HG03520 (cell line): ENCODE data around the gene ANKRD9.

Source experiments
- ATAC-seq: cut with Tn5 transposase; IDR thresholded peaks from one replicate; pipeline ENCODE4 v1.9.1; 2021; ENCODE audit warnings: mild to moderate bottlenecking, moderate library complexity; ENCODE audit not compliant: unreplicated experiment

ANKRD9 gene

DNA sequence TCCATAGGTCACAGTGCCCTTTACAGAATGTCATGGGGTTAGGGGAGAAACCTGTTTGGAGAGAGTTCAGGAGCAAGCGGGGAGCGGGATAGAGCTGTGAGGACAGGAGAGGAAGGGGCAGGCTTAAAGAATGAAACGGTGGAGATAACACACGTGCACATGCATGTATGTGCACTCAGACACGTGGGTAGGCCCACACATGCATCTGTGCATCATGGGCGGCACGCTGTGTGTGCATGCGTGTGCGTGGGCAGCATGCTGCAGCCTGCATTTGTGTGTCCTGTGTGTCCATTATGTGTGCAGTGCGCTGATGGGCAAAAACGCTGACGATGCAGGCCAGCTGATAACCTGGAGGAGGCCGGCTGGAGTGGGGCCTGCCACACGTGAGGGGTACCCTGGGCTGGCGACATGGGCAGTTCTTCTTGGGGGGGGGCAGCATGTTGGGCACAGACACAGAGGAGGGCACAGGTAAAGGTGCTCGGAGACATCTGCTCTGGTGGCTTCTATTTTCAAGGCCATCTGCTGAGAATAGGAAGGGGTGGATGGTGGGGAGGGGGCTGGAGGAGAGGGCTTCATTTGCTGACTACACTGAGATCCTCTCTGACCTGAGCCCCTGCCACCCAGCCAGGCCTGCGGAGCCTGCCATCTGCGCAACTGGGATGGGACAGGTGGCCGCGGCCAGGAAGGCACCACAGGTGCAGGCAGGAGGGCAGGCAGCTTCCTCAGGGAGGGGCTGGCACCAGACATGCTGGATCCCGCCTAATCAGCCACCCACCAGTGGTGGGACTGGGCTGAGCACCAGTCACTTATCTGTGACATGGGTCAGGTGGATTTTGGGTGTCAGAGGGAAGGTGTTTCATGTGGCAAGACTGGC is 4.6 kb upstream of the ANKRD9 start:
- no peak for ATAC-seq

DNA sequence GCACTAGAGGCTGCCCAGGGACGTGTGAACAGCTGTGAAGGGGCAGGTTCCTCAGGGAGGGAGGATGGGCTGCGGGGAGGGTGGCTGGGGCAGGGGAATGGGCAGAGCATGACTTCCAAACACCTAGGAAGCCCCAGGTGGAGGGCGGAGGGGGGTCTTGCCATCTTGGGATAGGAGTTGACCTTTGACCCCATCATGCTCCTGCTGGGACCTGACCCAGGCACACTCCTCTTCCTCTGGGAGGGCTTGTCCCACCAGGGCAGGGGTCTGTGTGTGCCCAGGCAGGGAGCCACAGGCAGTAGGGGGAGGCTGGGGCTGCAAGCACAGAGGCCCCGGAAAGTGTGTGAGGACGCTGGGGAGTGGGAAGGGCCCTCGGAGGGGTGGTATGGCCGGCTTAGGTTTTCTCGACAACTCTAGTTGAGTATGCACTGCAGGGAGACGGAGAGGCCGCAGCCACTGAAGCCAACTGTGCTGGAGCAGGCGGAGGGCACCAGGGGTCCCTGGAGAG is 3.3 kb upstream of the ANKRD9 start:
- no peak for ATAC-seq

DNA sequence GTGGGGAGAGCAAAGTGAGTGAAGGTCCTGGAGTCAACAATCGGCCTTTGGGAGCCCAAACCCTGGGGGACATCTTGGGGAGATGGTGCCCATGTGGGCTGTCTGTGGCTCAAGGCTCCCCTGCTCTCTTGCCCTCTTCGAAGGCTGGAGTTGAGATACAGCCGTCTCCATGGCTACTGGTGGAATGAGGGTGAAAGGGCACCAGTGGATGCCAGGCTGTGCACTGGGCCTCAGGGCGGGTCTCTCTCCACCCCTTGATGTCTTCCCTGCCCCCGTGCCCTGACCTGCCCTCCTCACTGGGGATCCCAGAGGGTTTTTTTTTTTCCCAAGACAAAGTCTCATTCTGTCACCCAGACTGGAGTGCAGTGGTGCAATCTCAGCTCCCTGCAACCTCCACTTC is 2.0 kb upstream of the ANKRD9 start:
- no peak for ATAC-seq

DNA sequence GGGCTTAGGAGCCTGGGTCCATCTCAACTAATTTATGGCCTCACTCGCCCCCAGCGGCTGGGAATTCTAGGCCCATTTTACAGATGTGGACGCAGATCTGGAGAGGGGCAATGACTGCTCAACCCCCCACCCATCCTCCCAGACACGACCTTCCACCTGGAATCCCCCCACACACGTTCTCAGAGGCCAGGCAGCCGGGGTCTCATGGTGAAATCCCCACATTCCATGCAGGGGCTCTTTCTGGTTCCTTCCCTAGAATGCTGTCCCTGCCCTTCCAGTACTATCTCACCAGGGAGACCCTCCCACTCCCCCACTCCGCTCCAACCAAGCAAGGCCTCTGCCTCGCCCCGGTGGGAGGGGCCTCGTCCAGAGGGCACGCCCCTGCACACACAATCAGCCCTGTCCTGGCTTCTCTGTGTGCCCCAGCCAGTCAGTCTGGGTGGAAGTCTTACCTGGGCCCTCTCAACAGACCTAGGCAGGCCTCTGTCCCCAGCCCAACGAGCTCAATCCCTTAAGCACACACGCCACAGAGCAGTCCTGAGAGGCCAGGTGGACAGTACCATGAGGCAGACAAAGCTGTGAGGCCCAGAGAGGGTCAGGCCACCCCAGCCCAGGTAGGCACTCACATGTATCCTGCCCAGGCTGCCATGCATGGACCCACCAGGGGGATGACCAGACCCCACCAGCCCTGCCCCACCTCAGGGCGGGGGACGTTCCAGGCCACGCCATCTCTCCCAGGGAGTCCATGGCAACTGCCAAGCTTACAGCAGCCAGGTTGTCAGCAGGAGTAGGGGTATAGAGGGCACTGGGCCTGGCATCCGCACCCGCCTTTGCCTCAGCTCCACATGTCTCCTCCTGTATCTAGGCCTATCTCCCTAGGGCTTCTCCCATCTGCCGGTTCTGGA is 1.3 kb upstream of the ANKRD9 start:
- ATAC-seq = no peak

DNA sequence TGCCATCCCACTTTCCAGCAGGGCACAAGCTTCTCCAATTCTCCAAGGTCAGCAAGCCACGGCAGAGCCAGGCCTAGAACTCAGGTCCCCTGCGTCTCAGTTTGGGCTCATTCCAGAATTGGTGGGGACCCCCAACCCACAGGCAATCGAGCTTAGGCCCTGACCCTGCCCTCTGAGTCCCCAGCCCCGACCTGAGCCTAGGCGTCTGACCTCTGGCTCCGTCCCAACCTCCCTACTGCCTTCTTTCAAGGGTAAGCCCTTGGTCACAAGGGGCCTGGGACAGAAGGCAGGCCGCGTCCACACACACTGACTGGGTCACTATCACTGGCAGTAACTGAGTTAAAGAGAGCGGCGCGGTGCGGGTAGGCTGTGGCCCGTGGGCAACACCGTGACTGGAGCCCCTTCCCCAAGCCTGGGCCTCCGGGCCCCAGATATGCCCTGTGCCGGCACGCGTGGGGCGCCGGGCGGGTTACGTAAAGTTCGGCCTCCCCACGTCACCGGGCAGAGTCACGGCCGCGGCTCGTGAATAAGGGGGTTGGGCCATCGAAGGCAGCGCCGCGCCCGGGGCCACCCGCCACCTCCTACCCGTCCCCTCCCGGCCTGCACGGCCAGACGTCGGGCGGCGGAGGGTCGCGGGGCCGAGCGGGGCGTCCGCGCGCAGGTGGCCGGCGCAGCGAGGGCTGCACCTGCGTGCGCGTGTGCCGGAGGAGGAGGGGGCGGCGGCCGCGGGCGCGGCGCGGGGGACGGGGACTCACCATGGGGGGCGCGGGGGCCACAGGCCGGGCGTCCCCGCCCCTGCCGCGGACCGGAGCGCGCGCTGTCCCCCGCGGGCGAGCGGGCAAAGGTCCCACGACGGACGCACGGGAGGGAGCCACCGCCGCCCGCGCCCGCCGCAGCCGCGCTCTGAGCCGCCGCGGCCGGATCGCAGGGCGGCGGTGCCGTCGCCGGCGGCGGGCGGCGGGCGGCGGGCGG is 516 bp downstream of the ANKRD9 start:
- ATAC-seq = no peak

DNA sequence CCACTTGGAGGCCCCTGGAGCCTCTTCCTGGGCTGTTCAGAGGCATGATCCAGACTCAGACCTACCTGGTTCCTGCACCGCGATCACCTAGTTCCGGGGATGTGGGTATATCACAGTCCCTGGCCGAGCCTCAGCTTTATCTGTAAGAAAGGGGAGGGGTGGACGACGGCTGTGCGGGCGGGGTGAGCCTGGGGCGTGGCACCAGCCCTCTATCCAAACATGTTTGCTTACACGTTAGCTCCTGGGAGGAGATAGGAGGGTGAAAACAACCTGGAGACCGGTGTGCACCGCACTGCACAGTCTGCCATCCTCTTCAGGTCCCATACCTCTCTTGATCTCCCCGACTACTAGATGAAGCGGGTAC is 1.2 kb downstream of the ANKRD9 start:
- no peak for ATAC-seq

DNA sequence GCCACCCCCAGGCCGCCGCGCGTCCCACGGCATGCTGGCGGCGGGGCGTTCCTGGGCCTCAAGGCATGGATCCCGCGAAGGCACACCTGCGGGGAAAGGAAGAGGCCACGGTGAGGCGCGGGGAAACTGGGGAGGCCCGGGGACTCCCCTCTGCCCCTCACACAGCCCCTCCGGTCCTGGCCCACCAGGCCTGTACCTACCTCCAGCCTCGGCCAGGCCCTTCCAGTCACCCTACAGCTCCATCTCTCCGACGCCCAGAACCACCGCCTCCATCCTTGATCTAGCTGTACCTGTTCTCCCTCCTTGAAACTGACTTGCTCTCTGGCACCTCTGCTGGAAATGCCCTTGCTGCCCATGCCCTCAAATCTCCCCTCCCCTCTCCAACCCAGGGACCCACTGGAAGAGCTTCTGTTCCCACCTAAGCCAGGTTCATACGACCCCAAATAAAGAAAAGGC is 1.7 kb downstream of the ANKRD9 start:
- no peak for ATAC-seq

DNA sequence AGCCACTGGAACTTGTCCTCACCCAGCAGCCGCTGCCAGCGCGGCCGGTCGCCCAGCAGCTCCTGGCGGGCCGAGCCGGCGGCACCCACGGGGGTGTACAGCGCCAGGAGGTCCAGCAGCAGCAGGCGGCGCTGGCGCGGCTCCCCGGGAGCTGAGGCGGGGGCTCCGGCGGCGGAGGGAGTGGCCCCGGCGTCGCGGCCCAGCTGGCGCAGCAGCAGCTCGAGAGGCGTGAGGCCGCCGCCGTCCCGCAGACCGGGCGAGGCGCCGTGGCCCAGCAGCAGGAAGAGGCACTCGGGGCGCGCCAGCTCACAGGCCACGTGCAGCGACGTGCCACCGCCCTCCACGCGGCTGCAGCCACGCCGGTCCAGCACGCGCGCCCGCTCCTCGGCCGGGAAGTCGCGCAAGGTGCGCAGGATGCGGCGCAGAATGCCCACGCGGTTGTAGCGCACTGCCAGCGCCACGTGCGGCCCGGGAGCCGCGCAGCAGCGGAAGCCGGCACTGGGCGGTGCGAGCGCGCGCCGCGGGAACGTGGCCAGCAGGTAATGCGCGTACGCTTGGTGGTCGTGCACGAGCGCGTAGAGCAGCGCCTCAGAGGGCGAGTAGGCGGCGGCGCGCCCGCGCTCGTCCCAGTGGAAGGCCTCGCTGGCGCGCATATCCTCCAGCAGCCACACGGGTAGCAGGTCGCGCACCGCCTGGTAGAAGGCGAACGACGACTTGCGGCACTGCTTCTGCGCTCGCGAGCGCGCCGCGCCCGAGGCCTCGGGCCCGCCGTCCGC is 2.3 kb downstream of the ANKRD9 start:
- no peak for ATAC-seq

DNA sequence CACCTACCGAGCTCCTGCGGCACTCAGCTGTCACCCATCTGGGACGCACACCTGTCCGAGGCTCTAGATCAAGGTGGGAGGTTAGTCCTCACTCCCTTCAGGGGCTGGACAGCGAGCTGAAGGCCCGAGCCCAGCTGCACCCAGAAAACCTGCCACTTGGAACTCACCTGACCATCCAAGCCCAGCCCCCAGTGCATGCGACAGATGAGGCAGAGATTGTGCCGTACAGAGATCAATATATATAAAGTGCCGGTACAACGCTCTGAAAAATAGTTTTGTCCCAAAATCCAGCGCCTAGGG is 3.0 kb downstream of the ANKRD9 start:
- no peak for ATAC-seq

DNA sequence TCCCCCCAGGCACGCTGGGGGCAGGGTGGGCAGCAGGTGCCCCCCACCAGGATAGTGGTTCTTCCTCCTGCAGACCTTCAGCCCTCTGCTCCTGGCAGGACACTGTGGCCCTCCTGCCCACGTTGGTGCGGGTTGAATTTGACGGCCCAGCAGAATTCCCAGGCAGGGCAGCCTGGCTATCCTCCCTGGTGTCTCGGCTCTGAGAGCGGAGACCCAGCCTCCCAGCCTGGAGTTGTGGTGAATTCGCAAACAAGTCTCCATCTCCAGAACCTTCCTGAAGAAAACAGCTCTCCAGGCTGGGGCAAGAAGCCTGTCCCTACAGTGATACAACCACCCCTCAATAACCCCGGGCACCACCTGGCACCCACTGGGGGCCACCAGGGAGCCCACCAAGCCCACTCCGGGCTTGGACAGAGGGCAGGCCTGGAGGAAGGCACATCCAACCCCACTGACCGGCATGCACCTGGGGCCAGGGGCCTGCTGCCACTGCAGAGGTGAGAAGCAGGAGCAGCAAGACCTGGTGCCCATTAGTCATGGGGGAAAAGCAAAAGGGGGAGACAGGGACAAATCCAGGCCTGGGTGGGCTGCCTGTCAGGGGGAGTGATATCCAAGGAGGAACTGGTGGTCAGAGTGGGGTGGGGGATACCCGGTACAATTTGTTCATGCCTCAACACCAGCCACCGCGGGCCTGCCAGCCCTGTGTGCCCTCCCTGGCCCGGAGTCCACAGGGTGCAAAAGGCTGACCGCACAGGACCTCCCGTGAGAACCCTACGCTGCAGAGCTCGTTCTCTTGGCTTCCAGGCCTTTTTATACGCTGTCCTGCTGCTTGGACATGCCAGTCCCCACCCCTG is 3.6 kb downstream of the ANKRD9 start:
- no peak for ATAC-seq

DNA sequence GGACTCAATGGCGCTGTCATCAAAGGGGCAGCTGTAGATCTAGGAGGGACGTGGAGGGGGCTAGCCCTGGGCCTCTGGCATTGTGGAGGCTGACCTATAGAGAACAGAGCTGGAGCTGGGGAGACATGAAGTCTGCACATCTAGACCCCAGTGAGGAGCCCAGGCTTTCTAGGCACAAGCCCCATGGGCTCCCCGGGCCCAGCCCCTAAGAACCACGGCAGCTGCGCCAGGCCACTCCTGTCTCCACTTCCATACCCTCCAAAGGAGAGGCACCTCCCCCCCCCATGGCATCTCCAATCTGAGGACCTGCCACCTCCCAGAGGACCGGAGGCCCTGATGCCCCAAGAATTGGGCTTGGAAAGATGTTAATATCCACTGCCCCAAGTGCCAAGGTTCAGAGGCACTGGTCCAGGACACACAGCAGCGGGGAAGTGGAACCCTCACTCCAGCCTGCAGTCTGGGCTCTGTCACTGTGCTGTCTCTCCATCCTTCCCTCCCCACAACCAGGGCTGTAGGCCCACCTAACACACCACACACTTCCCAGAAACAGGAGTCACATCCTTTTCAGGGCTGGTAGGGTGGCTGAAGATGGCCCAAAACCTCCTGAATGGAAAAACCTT is 4.5 kb downstream of the ANKRD9 start:
- no peak for ATAC-seq

DNA sequence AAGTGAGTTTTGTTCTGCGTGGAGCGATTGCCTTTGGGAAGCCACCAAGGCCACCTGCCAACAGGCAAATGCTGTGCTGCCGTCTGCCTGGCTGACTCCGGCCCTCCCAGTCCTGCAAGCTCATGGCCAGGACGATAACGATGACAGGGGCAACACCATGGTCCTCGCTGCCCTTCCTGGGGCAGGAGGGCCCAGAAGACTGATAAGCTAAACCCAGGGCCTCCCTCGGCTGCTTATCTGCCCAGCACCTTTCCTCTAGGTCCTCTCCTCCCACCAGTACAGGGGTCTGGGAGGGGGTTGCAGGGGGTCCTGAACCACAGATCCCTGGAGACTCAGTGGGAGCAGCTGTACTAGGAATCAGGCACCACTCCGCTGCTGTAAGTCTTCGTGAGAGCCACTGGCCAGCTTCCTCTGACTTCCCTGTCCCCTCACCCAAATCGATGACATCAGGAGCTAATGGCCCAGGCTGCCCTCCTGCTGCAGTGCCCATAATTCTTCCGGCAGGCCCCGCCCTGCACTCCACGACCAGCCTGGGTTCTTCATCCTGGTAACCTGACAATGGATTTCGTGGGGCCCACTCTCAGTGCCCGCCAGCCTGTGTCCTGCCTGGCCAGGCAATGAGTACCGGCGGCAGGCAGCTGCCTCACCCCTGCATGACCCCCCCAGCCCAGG is 5.1 kb downstream of the ANKRD9 start:
- ATAC-seq = no peak

DNA sequence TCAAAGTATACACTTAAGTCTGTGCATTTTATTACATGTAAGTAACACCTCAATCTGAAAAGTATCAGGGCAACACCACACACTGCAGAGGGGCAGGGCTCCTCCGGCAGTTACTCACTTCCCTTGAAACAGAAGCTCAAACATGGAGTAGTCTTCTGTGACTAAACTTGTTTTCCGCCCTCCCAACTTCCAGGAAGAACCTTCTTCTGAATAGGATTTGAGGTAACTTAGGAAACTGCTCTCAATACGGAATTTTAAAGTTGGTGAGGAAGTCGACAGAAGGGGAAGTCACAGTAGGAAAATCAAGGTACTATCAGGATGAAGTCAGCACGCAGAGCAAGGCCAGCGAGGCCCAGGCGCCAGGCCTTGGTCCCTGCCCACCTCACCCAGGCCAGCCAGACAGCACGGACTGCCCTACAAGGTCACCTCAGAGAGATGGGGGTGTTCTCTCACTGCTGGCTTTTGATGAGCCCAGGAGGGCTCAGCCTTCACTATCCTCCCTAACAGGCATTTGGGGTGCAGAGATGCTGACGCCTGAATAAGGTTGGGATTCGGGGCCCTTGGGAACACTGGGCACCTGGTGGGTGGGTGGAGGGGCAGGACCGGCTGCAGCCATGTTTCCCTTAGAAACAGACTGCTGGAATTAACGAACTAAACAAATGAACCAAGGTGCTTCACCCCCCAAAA is 5.8 kb downstream of the ANKRD9 start:
- no peak for ATAC-seq

DNA sequence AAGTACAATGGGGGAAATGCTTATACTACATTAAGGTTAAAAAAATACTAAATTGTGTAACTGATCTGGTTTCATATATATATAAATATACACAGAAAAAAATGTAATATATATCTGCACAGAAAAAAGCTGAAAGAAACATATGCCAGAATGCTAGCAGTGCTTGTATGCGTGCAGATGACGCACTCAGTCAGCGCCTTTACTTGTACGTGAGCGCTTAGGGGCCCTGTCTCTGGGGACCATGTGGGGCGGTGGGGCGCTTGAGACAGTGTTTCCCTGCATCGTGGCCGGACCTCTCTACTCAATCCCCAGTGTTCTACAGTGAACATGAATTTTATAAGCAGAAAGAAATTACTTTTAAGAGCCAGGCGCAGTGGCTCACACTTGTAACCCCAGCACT is 7.0 kb downstream of the ANKRD9 start:
- ATAC-seq = no peak

DNA sequence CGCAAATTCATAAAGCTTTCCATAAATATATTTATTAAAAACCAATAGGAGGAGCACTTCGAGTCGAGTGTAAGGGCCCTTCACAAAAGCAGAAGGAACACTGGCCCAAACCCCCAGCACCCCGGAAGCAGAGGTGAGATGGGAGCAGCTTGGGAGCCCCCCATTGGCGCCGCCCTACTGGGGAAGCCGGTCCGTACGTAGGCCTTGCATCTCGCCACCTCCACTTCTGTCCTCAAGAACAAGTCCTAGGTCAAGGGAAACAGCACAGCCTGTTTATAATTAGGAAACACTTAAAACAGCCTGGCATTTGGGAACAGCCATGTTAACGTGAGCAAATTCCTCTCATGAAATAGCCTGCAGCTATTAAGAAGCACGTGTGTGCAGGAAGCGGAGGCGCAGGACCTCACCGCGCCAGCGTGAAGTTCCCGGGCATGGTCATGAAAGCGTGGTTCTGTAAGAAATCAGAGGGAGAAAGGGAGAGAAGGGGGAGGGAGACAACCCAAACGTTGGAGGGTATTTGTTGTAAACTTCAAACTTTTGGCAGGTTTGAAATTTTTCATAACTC is 7.7 kb downstream of the ANKRD9 start:
- no peak for ATAC-seq

DNA sequence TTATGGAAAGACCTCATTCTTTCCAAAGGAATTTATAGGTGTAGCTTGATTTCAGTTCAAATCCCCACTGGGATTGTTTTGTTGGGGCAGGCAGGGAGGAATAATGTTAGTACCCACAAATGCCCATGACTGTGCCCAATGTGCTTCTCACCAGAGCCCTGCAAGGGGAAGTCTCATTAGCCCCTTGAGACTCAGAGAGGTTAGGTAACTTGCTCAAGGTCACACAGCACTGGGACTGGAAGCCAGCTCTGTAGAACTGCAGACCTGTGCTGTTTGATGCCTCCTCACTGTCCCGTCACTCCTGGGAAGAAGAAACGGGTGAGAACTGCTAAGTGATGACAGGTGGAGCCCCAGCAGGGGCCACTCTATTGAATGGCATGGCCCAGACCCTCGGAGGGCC is 8.9 kb downstream of the ANKRD9 start:
- ATAC-seq = no peak

DNA sequence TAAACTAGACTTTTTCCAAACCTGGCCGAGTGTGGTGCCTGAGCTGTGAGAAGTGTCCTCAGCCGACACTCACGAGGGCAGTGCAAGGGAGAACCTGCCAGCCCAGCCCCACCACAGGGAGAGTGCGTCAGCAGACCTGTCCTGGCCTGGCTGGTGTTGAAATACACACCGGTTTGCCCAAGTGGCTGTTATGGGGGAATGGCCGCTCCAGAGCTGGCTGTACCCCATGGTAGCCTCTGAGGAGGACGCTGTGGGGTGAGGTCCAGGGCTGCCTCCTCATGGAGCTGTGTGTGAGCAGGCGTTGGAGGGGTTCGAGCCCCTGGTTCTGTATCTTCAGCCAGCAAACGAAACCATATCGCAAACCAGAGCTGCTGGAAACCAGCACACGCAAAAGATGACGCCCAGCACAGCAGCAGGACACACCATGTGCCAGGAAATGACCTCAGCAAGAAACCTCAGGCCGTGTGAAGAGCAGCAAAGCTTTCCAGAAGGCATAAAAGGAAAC is 9.4 kb downstream of the ANKRD9 start:
- no peak for ATAC-seq
